Esophagus muscularis mucosa (tissue), 4 donors: Measurements from ENCODE around the gene TACC2. TPM values are rescaled to one million over a fixed set of nuclear protein-coding genes. Genes with fewer than 3 reads are reported as not detected.
"Not testable (repeated sequence)": the region's sequence is repeated elsewhere in the genome, so short reads cannot be mapped to it uniquely, and the experiment has no call there.

Experiments used
- DNase-seq: peaks from one replicate; pipeline ENCODE4 v3.0.0-alpha.2; 2017; ENCODE audit errors: extremely low spot score
- H3K27ac ChIP-seq, 4 donors: fragments of 200-600 bp; sonication (generic); replicated peaks in 1 of 4; 1 replicate in 3 of 4; 2 replicates in 1 of 4; pipeline ENCODE4 v1.5.1; 2016 to 2019; ENCODE audit warnings: mild to moderate bottlenecking in 1 of 4
- H3K27me3 ChIP-seq, 4 donors: fragments of 200-600 bp; sonication (generic); one replicate each; pipeline versions ENCODE4 v1.5.1 to v1.6.0; 2016 to 2019
- H3K36me3 ChIP-seq, 4 donors: fragments of 200-600 bp; sonication (generic); one replicate each; pipeline ENCODE4 v1.5.1; 2016 to 2019
- H3K4me1 ChIP-seq, 4 donors: fragments of 200-600 bp; sonication (generic); one replicate each; pipeline ENCODE4 v1.5.1; 2016 to 2019
- H3K4me3 ChIP-seq, 4 donors: fragments of 200-600 bp; sonication (generic); 1 replicate in 2 of 4; 2 replicates in 2 of 4; pipeline ENCODE4 v1.5.1; 2016 to 2019; ENCODE audit warnings: mild to moderate bottlenecking in 4 of 4, moderate library complexity in 1 of 4
- H3K9me3 ChIP-seq, 4 donors: fragments of 200-600 bp; sonication (generic); 1 replicate in 3 of 4; 2 replicates in 1 of 4; pipeline ENCODE4 v1.5.1; 2016 to 2019
- CTCF ChIP-seq, 3 experiments: fragments of 200-600 bp in 2 of 3; fragments of 450-650 bp in 1 of 3; sonication (generic) in 2 of 3; IDR thresholded peaks; one replicate each; pipeline ENCODE4 v1.5.1; 2017 to 2019; ENCODE audit warnings: antibody characterized with exemption in 3 of 3, mild to moderate bottlenecking in 2 of 3, moderate library complexity in 1 of 3
- EP300 ChIP-seq: sonication (generic); formaldehyde crosslinking; IDR thresholded peaks from one replicate; pipeline ENCODE4 v1.6.1; 2017; ENCODE audit warnings: antibody characterized with exemption
- POLR2A ChIP-seq: fragments of 450-650 bp; IDR thresholded peaks from one replicate; pipeline ENCODE4 v1.6.1; 2017; ENCODE audit warnings: antibody characterized with exemption, moderate library complexity, mild to moderate bottlenecking, low read depth
- POLR2AphosphoS5 ChIP-seq, 2 donors: sonication (generic); formaldehyde crosslinking; IDR thresholded peaks; one replicate each; pipeline ENCODE4 v1.6.1; 2017; ENCODE audit warnings: antibody characterized with exemption in 2 of 2
- WGBS: methylation state at CpG from one replicate; pipeline ENCODE4 v1.1.5; 2018; 5-methylcytosine and 5-hydroxymethylcytosine counted together
- intact Hi-C: fragments of 100-400 bp; cut with DNase I; formaldehyde crosslinking; loops from one replicate; pipeline ENCODE4 v1.15.1; 2023
- total RNA-seq, 4 donors: library from RNA; depleted of rRNA; stranded (reverse); fragments of >200 nt; gene quantifications; one replicate each; pipeline versions ENCODE4 v1.1.0 to v1.2.1, GENCODE V29; 2016

Gene TACC2
- total RNA-seq, 4 donors from 2014 or later = 53.7 to 99.4 (median 75.6) TPM

- 95% methylated on average over 10 of the region's 12 CpGs for WGBS
These were observed 209.7 kb downstream of the TACC2 start for GRCh38 chr10:122198631-122199030.

GRCh38 chr10:122199070-122199469 lies 210.1 kb downstream of the TACC2 start:
- H3K4me1 ChIP-seq = peaks cover 12 to 25% (median 13%) of the 10 kb centered on the region in 4 donors
- peaks cover 0 to 62% (median 40%) of the 10 kb centered on the region in 4 donors for H3K36me3 ChIP-seq
- intact Hi-C loops = no loop called here
- no peaks in the 10 kb centered on the region for H3K9me3 ChIP-seq
- H3K27me3 ChIP-seq = no peaks in the 10 kb centered on the region
- TF ChIP-seq POLR2AphosphoS5 (IDR thresholded peaks at IDR 0.05) (no peak), POLR2A (no peak), EP300 (no peak), CTCF (IDR thresholded peaks at IDR 0.05) (no peak)
- H3K27ac ChIP-seq = peak overlapping the region in 2 of 4 donors; percentile 3 to 43
- 97% methylated on average over 5 of the region's 9 CpGs for WGBS
- DNase-seq = no peak
- H3K4me3 ChIP-seq = no peak overlapping the region

More at GRCh38 chr10:122198631-122199030, 209.7 kb downstream of the TACC2 start:
- no peak for TF ChIP-seq POLR2A
- no peak for TF ChIP-seq CTCF (IDR thresholded peaks at IDR 0.05)
- TF ChIP-seq POLR2AphosphoS5 (IDR thresholded peaks at IDR 0.05) = no peak
- no peak for TF ChIP-seq EP300
- Histone ChIP-seq H3K4me3 (no peak overlapping the region), H3K27ac (peak overlapping the region in 1 of 4 donors; percentile 43), H3K4me1 (peaks cover 12 to 29% (median 15%) of the 10 kb centered on the region in 4 donors), H3K27me3 (no peaks in the 10 kb centered on the region), H3K9me3 (no peaks in the 10 kb centered on the region), H3K36me3 (peaks cover 0 to 62% (median 41%) of the 10 kb centered on the region in 4 donors)
- intact Hi-C loops = no loop called here
- DNase-seq = no peak

GRCh38 chr10:122199689-122200088 lies 210.7 kb downstream of the TACC2 start:
- Histone ChIP-seq H3K36me3 (peaks cover 0 to 62% (median 37%) of the 10 kb centered on the region in 4 donors), H3K9me3 (no peaks in the 10 kb centered on the region), H3K4me3 (no peak overlapping the region), H3K27me3 (no peaks in the 10 kb centered on the region), H3K4me1 (peaks cover 12 to 20% (median 14%) of the 10 kb centered on the region in 4 donors), H3K27ac (peak overlapping the region in 2 of 4 donors; percentile 4 to 43)
- peak in 1 of 2 donors; percentile 20 for TF ChIP-seq POLR2AphosphoS5 (IDR thresholded peaks at IDR 0.05)
- TF ChIP-seq POLR2A = no peak
- no peak for DNase-seq
- WGBS = 96% methylated on average over 5 of the region's 6 CpGs
- intact Hi-C loops = no loop called here

- peaks cover 0 to 20% (median 16%) of the 10 kb centered on the region in 4 donors for H3K4me1 ChIP-seq
- H3K4me3 ChIP-seq = no peak overlapping the region
- peaks cover 0 to 47% (median 36%) of the 10 kb centered on the region in 4 donors for H3K36me3 ChIP-seq
- intact Hi-C loops = no loop called here
- H3K27me3 ChIP-seq = no peaks in the 10 kb centered on the region
- no peak for DNase-seq
- no peak overlapping the region for H3K27ac ChIP-seq
- no peaks in the 10 kb centered on the region for H3K9me3 ChIP-seq
- WGBS = 83% methylated on average over 9 of the region's 9 CpGs
- TF ChIP-seq CTCF (IDR thresholded peaks at IDR 0.05) (no peak), POLR2AphosphoS5 (IDR thresholded peaks at IDR 0.05) (no peak)
These were observed 212.4 kb downstream of the TACC2 start for GRCh38 chr10:122201401-122201800.

GRCh38 chr10:122203180-122203579 lies 214.2 kb downstream of the TACC2 start:
- WGBS = 89% methylated on average over 3 of the region's 33 CpGs
- DNase-seq, H3K9me3 ChIP-seq, H3K4me3 ChIP-seq, H3K27ac ChIP-seq, intact Hi-C loops, H3K27me3 ChIP-seq: not testable (repeated sequence)
- Histone ChIP-seq H3K36me3 (peaks cover 0 to 36% (median 31%) of the 10 kb centered on the region in 4 donors), H3K4me1 (peaks cover 5 to 36% (median 28%) of the 10 kb centered on the region in 4 donors)
